Spinal cord (tissue), 10 donors: ENCODE data around the gene SF3B6. TPM values are rescaled to one million over a fixed set of nuclear protein-coding genes. Genes with fewer than 3 reads are reported as not detected.
"Not testable (repeated sequence)": the region's sequence is repeated elsewhere in the genome, so short reads cannot be mapped to it uniquely, and the experiment has no call there.

ENCODE experiments used
- DNase-seq, 6 donors: peaks; one replicate each; pipeline versions ENCODE4 v3.0.0 to v3.0.0-alpha.2; 2013 to 2015; ENCODE audit warnings: low spot score in 6 of 6, low read depth in 4 of 6
- H3K27ac ChIP-seq: one replicate; pipeline ENCODE4 v1.5.1; 2013; ENCODE audit warnings: low read depth, low read length, control low read depth
- H3K27me3 ChIP-seq: one replicate; pipeline ENCODE4 v1.6.1; 2013; ENCODE audit warnings: low read length; ENCODE audit not compliant: control insufficient read depth, insufficient read depth
- H3K36me3 ChIP-seq: one replicate; pipeline ENCODE4 v1.6.1; 2013; ENCODE audit warnings: low read length; ENCODE audit not compliant: control insufficient read depth, insufficient read depth
- H3K4me1 ChIP-seq: one replicate; pipeline ENCODE4 v1.6.1; 2013; ENCODE audit warnings: low read length; ENCODE audit not compliant: control insufficient read depth, insufficient read depth
- H3K4me3 ChIP-seq: one replicate; pipeline ENCODE4 v1.5.1; 2013; ENCODE audit warnings: low read depth, low read length, control low read depth
- H3K9me3 ChIP-seq: one replicate; pipeline ENCODE4 v1.6.1; 2013; ENCODE audit warnings: low read length; ENCODE audit not compliant: control insufficient read depth, insufficient read depth
- WGBS: methylation state at CpG from one replicate; pipeline ENCODE4 v1.1.5; 2013; ENCODE audit warnings: missing lambda C conversion rate; ENCODE audit not compliant: insufficient coverage; 5-methylcytosine and 5-hydroxymethylcytosine counted together
- polyA plus RNA-seq, 2 donors: library from polyadenylated mRNA; unstranded; fragments of 120-200 nt; gene quantifications; one replicate each; pipeline ENCODE4 v1.2.1, GENCODE V29; 2013; ENCODE audit not compliant: insufficient read length in 2 of 2
- total RNA-seq, 2 donors: library from RNA; depleted of rRNA in 1 of 2; stranded (reverse); fragments of 120-200 nt in 1 of 2; fragments of >200 nt in 1 of 2; gene quantifications; one replicate each; pipeline versions ENCODE4 v1.2.3 to v1.2.4, GENCODE V29; 2013 to 2014
- donor health status: healthy.

The SF3B6 gene
- total and polyA plus RNA-seq, 4 donors = 102 to 162 (median 112) TPM

DNA sequence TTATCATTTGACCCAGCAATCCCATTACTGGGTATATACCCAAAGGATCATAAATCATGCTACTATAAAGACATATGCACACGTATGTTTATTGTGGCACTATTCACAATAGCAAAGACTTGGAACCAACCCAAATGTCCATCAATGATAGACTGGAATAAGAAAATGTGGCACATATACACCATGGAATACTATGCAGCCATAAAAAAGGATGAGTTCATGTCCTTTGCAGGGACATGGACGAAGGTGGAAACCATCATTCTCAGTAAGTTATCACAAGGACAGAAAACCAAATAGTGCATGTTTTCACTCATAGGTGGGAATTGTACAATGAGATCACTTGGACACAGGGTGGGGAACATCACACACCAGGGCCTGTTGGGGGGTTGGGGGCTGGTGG is 24.6 kb upstream of the SF3B6 start:
- H3K27ac ChIP-seq, H3K9me3 ChIP-seq, DNase-seq, H3K4me1 ChIP-seq, H3K27me3 ChIP-seq, H3K4me3 ChIP-seq: not testable (repeated sequence)
- WGBS = no CpG with 5 or more reads among the region's 2 CpGs
- H3K36me3 ChIP-seq = peaks cover 16% of the 10 kb centered on the region

DNA sequence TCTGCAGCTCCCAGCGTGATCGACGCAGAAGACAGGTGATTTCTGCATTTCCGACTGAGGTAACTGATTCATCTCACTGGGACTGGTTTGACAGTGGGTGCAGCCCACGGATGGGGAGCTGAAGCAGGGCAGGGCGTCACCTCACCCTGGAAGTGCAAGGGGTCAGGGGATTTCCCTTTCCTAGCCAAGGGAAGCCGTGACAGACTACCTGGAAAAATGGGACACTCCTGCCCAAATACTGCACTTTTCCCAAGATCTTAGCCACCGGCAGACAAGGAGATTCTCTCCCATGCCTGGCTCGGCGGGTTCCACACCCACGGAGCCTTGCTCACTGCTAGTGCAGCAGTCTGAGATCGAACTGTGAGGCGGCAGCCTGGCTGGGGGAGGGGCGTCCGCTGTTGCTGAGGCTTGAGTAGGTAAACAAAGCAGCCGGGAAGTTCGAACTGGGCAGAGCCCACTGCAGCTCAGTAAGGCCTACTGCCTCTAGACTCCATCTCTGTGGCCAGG is 19.1 kb upstream of the SF3B6 start:
- not testable (repeated sequence) for DNase-seq, H3K27me3 ChIP-seq, H3K4me3 ChIP-seq, H3K9me3 ChIP-seq, H3K4me1 ChIP-seq, H3K27ac ChIP-seq
- WGBS = 82% methylated on average over 17 of the region's 17 CpGs
- peaks cover 15% of the 10 kb centered on the region for H3K36me3 ChIP-seq

DNA sequence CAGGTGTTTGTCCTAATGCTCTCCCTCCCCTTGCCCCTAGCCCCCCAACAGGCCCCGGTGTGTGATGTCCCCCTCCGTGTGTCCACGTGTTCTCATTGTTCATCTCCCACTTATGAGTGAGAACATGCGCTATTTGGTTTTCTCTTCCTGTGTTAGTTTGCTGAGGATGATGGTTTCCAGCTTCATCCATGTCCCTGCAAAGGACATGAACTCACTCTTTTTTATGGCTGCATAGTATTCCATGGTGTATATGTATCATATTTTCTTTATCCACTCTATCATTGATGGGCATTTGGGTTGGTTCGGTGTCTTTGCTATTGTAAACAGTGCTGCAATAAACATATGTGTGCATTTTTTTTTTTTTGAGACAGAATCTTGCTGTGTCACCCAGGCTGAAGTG is 17.1 kb upstream of the SF3B6 start:
- H3K36me3 ChIP-seq = peaks cover 17% of the 10 kb centered on the region
- not testable (repeated sequence) for H3K4me1 ChIP-seq, H3K9me3 ChIP-seq, DNase-seq, H3K4me3 ChIP-seq, H3K27me3 ChIP-seq, H3K27ac ChIP-seq
- WGBS = no CpG with 5 or more reads among the region's 5 CpGs

DNA sequence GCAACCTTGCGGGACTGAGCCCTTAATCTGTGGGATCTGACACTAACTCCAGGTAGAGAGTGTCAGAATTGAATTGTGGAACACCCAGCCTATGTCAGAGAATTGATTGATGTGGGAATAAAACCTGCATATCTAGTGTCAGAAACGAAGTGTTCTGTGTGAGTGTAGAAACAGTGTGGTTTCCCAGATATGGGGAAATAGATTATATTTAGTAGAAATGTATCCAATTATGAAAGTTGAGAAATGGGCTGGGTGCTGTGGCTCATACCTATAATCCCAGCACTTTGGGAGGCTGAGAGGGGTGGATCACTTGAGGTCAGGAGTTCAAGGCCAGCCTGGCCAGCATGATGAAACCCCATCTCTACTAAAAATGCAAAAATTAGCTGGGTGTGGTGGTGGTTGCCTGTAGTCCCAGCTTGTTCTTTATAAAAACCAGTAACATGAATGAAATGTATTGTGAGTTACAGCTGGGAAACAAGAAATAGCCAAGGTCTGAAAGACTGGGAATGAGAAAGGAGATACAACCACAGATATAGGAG is 12.8 kb upstream of the SF3B6 start:
- Histone ChIP-seq H3K4me1 (peaks cover 10% of the 10 kb centered on the region), H3K4me3 (no peak overlapping the region)
- WGBS = 100% methylated on average over 1 of the region's 2 CpGs

DNA sequence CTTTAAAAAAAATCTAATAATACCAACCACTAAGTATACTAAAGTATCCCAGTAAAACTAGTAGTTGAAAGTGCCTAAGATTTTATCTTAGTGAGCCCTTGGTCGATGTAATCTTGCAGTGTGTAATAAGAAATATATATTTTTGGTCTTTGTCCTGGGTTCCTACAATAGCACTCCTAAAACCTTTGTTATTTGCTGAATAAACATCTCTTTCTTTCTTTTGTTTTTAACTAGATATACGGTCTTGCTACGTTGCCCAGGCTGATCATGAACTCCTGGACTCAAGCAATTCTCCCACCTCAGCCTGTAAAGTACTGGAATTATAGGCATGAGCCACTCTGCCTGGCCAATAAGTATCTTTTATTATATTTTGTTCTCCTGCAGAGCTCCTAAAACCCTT is 10.9 kb upstream of the SF3B6 start:
- H3K9me3 ChIP-seq = no peaks in the 10 kb centered on the region
- H3K4me1 ChIP-seq = peaks cover 20% of the 10 kb centered on the region
- no CpG with 5 or more reads among the region's 3 CpGs for WGBS
- H3K27ac ChIP-seq = no peak overlapping the region
- H3K4me3 ChIP-seq = no peak overlapping the region
- peaks cover 15% of the 10 kb centered on the region for H3K36me3 ChIP-seq
- no peak for DNase-seq
- no peaks in the 10 kb centered on the region for H3K27me3 ChIP-seq

More for the DNA sequence above, 12.8 kb upstream of the SF3B6 start:
- Histone ChIP-seq H3K27ac (no peak overlapping the region), H3K36me3 (peaks cover 13% of the 10 kb centered on the region), H3K27me3 (no peaks in the 10 kb centered on the region), H3K9me3 (no peaks in the 10 kb centered on the region)
- DNase-seq = no peak

DNA sequence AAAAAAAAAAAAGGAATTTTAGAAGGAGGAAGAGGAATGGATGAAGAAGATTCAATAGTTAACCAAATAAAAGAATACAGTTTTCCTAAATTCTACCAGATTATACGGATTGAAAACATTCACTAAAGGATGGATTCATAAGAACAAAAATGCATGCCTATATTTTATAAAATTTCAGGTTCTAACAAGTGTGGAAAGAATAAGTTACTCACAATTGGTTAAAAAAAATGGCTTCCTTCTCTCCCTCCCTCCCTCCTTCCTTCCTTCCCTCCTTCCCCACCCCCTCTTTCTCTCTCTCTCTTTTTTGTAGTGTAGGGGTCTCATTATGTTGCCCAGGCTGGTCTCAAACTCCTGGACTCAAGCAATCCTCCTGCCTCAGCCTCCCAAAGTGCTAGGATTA is 10.1 kb upstream of the SF3B6 start:
- H3K27ac ChIP-seq = no peak overlapping the region
- WGBS = no CpG with 5 or more reads among the region's 1 CpG

DNA sequence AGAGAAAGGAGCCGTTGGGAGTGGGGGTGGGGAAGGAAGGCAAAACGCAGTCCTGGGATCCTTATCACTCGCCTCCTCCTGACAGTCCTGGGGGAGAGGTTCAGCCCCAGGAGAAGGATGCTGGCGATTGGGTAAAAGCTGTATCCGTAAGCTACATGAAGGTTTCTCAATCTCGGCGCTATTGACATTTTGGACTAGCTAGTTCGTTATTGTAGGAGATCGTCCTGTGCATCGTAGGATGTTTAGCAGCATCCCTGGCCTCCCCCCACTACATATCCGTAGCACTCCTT is 9.0 kb upstream of the SF3B6 start:
- 29% methylated on average over 7 of the region's 11 CpGs for WGBS
- peak overlapping the region; percentile 93 for H3K27ac ChIP-seq
- H3K9me3 ChIP-seq = no peaks in the 10 kb centered on the region
- DNase-seq = no peak
- H3K4me1 ChIP-seq = peaks cover 20% of the 10 kb centered on the region
- peaks cover 20% of the 10 kb centered on the region for H3K36me3 ChIP-seq
- H3K4me3 ChIP-seq = peak overlapping the region; percentile 81
- no peaks in the 10 kb centered on the region for H3K27me3 ChIP-seq

More for the DNA sequence above, 10.1 kb upstream of the SF3B6 start:
- Histone ChIP-seq H3K4me1 (peaks cover 20% of the 10 kb centered on the region), H3K9me3 (no peaks in the 10 kb centered on the region), H3K4me3 (no peak overlapping the region), H3K27me3 (no peaks in the 10 kb centered on the region), H3K36me3 (peaks cover 19% of the 10 kb centered on the region)
- no peak for DNase-seq

DNA sequence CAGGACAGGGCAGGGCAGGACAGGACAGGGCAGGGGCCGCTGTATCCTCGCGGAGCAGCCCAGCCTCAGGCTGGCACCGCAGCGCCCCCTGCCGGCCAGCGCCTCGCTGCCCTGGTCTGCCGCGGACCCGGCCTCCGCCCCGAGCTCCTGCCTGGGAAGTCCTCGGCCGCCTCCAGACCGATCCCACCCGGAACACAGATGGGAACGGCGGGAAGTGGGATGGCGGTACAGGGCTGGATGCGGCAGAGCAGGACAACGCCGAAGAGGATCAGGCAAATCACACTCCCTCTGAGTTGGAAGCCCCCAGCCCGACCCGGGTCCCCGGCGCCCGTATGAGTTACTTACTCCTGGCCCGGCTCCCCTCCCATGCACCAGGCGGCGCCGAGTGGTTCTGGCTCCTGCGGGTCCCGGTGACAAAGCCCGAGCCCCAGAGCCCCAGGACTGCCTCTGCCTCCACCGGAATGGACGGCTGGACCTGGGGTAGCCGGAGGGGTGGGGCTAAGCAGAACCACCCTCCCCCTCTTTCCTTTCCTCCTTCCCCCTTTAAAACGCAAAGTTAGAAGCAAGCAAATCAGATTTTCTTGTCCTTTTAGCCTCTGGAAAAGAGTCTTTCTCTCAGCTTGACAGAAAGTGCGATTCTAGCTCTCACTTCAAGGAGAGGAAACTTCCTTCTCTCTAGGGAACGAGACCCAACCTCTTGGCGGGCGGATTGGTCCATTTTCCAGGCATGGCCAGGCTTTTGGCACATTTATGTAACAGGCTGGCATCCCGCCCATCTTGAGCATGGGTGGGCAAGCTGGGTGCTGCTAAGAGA is 8.5 kb upstream of the SF3B6 start, which contains the start of gene TP53I3:
TSS of gene TP53I3 (minus strand) at position 449 of the 814 bp plus-strand sequence. CDS start 508 bp downstream, outside the sequence.
- Histone ChIP-seq H3K9me3 (no peaks in the 10 kb centered on the region), H3K4me1 (peaks cover 20% of the 10 kb centered on the region), H3K27me3 (no peaks in the 10 kb centered on the region), H3K27ac (peak within 1 kb of the TSS; percentile 93), H3K36me3 (peaks cover 23% of the 10 kb centered on the region), H3K4me3 (peak within 1 kb of the TSS; percentile 81)
- DNase-seq = peak; percentile 48 to 94 (median 75)
- WGBS = 1% methylated on average over 42 of the region's 44 CpGs

DNA sequence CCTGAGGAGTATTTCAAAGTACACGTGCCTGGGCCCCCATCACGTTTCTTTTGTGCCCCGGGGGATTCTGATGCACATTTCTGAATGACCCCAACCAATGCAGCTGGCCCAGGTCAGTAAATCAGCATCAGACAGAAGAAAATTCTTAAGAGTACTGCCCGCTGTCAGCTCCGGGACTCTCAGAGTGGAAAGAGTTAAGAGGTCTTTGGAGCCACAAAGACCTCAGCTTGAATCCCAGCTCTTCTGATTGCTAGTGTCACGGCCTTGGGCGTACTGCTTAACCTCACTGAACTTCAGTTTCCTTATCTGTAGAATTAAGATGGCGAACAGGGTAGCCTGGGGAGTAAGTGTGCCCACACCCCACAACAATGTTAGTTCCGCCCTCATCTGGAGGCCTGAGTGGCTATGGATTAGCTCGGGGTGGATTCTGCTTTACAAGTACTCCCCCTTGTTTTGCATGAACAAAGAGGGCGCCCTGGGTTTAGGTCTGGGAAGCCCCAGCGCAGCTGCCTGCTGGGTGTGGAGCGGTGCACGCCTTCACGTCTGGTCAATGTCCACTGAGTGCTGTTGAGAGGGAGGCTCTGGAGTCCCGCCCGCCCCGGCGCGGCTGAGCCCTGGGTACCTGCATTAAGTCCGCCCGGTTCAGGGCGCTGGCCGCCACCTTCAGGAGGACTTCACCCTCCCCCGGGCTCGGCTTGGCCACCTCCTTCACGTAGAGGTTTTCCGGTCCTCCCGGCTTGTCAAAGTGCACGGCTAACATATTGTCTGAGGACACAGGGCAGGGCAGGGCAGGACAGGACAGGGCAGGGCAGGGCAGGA is 7.7 kb upstream of the SF3B6 start:
- WGBS = 10% methylated on average over 25 of the region's 30 CpGs
- Histone ChIP-seq H3K9me3 (no peaks in the 10 kb centered on the region), H3K36me3 (peaks cover 23% of the 10 kb centered on the region), H3K27me3 (no peaks in the 10 kb centered on the region), H3K4me3 (peak overlapping the region; percentile 81), H3K4me1 (peaks cover 20% of the 10 kb centered on the region), H3K27ac (peak overlapping the region; percentile 93)
- DNase-seq = peak in 3 of 6 donors; percentile 31 to 83 (median 78)
